NT2/D1 (cell line): Measurements from ENCODE around the gene GULP1.

Experiments
- SUZ12 ChIP-seq: IDR thresholded peaks from 2 replicates; pipeline ENCODE4 v1.6.1; 2011; ENCODE audit not compliant: insufficient read length, insufficient read depth; ENCODE audit errors: extremely low read depth
- YY1 ChIP-seq: IDR thresholded peaks from 2 replicates; pipeline ENCODE4 v1.6.1; 2011; ENCODE audit not compliant: insufficient read length, insufficient read depth

GRCh38 chr2:188515918-188516317 is 224.2 kb downstream of the GULP1 start:
- no peak for TF ChIP-seq YY1
- no peak for TF ChIP-seq SUZ12
